Stomach (tissue), 4 donors: ENCODE data around the gene NFATC1.

Experiments used
- POLR2A ChIP-seq, 4 donors: fragments of 450-650 bp; IDR thresholded peaks; one replicate each; pipeline ENCODE4 v1.6.1; 2016; ENCODE audit warnings: antibody characterized with exemption in 4 of 4, control low read depth in 2 of 4, mild to moderate bottlenecking in 1 of 4, moderate library complexity in 1 of 4
- TF ChIP-seq, protein P1 (sequence below), 7 experiments: fragments of 450-650 bp in 4 of 7; fragments of 200-600 bp in 3 of 7; sonication (generic) in 3 of 7; IDR thresholded peaks; one replicate each; pipeline ENCODE4 v1.5.1; 2016 to 2019; ENCODE audit warnings: antibody characterized with exemption in 7 of 7, control low read depth in 2 of 7, mild to moderate bottlenecking in 1 of 7

DNA sequence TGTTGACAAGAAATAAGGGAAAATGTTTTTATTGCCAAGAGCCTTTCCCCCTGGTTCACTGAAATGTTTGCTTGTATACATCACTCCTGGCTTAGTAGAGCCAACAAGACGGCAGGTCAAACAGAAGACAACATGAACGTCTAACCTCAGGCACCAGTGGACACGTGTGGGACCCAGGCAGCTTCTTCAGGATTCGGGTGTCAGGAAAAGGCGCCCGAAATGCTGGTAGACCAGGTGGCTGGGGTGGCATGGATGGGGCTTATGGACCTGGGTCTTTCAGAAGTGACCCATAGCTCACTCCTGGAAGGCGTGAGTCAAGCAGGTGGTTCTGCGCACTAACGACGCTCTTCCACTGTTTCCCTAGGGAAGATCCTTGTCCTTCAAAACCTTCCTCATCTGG is 23.3 kb upstream of the NFATC1 start:
- TF ChIP-seq, protein P1, sequence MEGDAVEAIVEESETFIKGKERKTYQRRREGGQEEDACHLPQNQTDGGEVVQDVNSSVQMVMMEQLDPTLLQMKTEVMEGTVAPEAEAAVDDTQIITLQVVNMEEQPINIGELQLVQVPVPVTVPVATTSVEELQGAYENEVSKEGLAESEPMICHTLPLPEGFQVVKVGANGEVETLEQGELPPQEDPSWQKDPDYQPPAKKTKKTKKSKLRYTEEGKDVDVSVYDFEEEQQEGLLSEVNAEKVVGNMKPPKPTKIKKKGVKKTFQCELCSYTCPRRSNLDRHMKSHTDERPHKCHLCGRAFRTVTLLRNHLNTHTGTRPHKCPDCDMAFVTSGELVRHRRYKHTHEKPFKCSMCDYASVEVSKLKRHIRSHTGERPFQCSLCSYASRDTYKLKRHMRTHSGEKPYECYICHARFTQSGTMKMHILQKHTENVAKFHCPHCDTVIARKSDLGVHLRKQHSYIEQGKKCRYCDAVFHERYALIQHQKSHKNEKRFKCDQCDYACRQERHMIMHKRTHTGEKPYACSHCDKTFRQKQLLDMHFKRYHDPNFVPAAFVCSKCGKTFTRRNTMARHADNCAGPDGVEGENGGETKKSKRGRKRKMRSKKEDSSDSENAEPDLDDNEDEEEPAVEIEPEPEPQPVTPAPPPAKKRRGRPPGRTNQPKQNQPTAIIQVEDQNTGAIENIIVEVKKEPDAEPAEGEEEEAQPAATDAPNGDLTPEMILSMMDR (IDR thresholded peaks at IDR 0.05): no peak
- no peak for TF ChIP-seq POLR2A (IDR thresholded peaks at IDR 0.05)
